Middle frontal gyrus (tissue), 1 donor: Measurements from ENCODE around the gene ADAT3.

Source experiments
- DNase-seq: peaks from one replicate; pipeline ENCODE4 v3.0.0-alpha.2; 2015; ENCODE audit warnings: low spot score; ENCODE audit errors: extremely low spot score

Gene ADAT3

DNA sequence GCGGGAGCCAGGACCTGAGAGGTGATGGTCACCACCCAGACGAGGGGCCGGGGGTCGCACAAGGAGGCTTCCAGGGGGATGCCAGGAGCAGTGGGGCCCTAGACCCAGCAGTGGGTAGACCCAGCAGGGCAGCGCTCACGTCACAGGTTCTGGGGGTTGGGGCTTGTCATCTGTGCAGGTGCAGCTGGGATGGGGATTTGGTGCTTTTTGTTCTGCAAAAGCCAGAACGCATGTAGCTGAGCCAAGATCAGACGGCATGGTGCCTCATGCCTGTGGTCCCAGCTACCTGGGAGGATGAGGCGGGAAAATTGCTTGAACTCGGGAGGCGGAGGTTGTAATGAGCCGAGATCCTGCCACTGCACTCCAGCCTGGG lies 50.9 kb downstream of the ADAT3 start:
- DNase-seq, result no peak

DNA sequence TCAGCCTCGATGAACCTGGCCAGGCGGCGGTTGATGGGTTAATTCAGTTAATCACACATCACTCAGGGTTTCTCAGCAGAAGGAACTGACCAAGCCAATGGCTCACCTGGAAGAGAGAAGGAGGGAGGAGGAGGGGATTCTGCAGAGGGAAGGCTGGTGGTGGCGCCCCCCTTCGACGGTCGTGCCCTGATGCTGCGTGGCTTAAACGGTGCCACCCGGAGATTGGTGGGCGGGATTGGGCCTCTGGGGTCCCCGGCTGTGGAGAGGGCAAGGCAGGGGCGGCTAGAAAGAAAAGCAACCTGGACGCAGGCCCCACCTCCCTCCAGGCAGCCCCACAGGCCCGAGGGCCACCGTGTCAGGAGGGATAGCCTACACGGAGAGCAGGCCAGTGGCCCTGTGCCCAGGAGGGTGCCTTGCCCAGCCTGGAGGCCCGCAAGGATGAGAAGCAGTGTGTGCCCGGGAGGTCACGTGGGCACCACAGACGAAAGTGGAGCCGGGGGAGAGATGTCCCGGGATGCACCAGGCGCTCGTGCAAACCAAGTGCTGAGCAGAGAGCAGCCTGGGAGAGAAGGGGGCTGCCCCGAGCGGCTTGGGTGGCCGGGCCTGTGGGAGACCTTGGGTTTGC lies 51.8 kb downstream of the ADAT3 start:
- peak; percentile 37 for DNase-seq

DNA sequence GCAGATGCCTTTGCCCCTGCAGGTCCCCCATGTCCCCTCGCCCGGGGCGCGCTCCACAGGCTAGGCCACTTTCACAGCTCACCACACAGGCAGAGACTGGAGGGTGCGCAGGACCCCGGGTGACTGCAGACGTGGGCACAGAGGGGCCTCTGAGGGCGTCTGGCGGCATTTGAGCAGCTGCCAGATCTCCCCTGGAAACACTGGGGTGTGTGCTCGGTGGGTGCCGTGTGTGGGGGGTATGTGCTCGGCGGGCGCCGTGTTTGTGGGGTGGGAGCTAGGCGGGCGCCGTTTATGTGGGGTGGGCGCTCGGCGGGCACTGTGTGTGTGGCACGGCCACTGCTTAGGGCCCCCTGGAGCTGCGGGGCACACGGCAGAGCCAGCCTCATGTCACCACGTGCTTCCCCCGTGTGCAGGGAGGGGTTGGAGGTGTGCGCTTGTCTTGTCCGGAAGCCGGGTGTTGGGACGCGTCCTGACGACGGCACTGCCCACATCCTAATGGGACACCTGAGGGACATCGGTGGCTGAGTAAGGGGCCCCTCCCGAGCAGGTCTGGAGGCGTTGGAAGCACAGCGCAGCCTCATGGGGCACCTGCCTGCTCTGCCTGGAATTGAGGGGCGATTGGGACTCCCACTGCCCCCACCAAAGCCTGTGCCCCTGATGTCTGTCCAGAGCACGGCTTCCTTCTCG lies 52.5 kb downstream of the ADAT3 start:
- no peak for DNase-seq

DNA sequence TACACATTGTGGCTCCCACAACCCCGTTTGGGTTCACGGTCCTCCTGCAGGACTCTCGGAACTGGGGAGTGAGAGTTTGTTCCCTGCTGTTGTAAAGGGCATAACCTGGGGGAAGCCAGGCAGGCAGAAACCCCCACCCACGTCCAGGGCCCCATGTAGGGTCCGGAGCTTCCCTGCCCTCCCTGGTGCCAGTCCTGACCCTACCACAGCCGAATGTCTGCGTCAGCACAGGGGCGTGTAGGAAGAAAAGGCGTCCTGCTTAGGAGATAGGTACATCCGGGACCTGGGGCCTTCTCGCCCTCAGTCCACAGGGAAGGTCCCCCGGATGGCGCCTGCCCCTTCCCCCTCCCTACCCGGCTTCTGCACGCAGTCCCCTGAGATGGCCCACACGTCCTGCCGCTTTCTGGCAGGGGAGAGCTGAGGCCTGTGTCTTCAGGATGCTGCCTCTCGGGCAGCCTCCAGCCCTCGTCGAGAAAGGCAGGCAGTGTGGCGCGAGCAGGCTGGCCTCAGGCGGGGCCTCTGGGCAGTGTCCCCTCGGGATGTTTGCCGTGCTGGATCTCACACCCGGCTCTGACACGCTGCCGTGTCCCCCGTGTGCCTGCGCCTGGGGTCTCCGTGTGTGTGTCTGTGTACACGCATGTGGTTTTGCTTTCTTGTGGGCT lies 54.9 kb downstream of the ADAT3 start:
- no peak for DNase-seq

DNA sequence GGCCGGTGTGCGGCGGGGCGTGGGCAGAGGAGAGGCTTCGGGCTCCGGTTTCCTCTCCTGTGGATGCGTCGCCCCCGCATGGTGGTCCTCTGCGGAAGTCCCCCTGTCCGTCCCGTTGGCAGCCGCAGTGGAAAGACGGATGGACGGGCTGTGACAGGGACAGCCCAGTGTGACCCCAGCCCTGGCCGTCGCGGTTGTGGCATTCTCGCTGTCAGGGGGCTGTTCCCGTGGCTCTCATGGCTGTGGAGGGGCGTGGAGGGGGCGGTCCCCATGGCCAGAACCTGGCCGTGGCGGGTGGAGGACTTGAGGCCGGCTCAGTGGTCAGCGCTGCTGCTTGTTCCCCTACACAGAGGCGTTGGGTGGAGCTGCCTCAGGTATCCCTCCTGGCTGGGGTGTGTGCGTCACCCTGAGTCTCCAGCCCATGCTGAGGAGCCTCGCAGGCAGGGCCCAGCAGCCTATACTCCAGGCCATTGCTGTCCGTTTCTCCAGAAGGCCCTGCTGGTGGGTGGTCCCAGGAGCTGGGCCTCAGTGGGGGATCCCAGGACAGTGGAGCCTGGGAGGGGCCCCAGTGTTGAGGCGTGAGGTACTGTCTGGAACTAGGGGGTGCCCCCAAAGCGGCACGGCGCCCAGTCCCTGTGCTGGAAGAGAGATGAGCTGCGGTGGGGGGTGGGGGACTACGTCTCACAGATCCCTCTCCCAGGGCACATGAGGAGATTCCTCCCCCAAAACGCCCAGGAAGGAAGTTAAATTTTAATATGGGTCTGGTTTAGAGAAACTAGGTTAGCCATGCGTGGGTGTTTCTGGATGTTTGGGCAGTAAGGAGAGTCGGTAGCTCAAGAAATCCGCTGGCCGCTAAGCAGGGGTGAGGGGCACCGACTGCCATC lies 56.0 kb downstream of the ADAT3 start:
- no peak for DNase-seq

DNA sequence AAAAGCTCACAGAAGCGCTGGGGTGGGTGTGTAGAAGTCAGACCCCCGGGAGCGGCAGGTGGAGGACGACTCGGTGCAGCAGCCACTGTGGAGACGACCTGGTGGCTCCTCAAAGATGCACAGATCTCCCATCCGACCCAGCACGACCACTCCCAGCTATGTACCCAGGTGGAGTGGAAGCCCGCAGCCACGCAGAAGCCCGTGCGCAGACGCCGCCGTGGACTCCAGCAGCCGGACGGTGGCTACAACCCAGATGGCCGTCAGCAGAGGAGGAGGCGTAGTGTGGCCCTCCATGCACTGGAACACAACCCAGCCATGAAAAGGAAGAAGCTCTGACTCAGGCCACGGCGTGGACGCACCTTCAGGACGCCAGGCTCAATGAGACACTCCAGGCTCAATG lies 57.5 kb downstream of the ADAT3 start:
- DNase-seq, result no peak
